Embryonic facial prominence (tissue), 1 donor: ENCODE measurements around the gene RPS10.
"Not testable (repeated sequence)": the region's sequence is repeated elsewhere in the genome, so short reads cannot be mapped to it uniquely, and the experiment has no call there.

ENCODE experiments used
- DNase-seq: peaks from one replicate; pipeline ENCODE4 v3.0.0-alpha.2; 2016; ENCODE audit errors: extremely low spot score

Gene RPS10

GRCh38 chr6:34447910-34448309, 22.0 kb upstream of the RPS10 start:
- DNase-seq = no peak

DNA sequence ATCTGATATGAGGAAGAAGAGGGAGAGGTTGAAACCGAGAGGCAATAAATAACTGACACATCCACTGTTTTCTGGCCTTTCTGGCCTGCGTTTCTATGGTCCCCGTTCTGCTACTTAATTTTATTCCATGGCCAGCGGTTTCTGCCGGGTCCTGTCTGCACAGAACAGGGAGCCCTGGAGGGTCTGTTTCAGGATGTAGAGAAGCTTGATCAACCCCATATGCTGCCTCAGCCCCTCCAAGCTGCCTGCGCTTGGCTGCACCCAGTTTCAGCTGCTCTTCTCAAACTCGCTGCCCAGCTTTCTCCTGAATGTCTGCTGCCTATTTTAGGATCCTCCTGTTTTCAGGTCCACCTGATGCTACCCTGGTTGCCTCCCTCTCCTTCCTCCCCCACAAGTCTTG, 21.5 kb upstream of the RPS10 start:
- DNase-seq = no peak

GRCh38 chr6:34445313-34445860, 19.5 kb upstream of the RPS10 start:
- no peak for DNase-seq

DNA sequence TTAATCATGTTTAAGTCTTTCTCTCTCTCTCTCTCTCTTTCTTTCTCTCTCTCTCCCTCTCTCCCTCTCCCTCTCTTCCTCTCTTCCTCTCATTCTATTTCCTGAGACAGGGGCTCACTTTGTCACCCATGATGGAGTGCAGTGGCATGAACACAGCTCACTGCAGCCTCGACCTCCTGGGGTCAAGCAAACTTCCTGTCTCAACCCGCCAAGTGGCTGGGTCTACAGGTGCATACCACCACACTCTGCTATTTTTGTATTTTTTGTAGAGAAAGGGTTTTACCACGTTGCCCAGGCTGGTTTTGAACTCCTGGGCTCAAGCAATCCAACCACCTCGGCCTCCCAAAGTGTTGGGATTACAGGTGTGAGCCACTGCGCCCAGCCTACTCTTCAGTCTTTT, 15.7 kb upstream of the RPS10 start:
- no peak for DNase-seq

- no peak for DNase-seq
Observed at GRCh38 chr6:34439442-34439841, 13.6 kb upstream of the RPS10 start.

DNA sequence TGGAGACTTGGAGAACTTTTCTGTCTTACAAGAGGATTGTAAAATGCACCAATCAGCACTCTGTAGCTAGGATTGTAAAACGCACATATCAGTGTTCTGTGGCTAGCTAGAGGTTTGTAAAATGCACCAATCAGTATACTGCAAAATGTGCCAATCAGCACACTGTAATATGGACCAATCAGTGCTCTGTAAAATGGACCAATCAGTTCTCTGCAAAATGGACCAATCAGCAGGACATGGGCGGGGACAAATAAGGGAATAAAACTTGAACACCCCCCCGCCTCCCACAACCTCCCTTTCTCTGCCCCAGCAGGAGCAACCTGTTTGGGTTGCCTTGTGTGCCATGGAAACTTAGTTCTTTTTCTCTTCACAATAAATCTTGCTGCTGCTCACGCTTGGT, 12.8 kb upstream of the RPS10 start:
- DNase-seq = no peak

GRCh38 chr6:34437644-34437970, 11.7 kb upstream of the RPS10 start:
- no peak for DNase-seq

DNA sequence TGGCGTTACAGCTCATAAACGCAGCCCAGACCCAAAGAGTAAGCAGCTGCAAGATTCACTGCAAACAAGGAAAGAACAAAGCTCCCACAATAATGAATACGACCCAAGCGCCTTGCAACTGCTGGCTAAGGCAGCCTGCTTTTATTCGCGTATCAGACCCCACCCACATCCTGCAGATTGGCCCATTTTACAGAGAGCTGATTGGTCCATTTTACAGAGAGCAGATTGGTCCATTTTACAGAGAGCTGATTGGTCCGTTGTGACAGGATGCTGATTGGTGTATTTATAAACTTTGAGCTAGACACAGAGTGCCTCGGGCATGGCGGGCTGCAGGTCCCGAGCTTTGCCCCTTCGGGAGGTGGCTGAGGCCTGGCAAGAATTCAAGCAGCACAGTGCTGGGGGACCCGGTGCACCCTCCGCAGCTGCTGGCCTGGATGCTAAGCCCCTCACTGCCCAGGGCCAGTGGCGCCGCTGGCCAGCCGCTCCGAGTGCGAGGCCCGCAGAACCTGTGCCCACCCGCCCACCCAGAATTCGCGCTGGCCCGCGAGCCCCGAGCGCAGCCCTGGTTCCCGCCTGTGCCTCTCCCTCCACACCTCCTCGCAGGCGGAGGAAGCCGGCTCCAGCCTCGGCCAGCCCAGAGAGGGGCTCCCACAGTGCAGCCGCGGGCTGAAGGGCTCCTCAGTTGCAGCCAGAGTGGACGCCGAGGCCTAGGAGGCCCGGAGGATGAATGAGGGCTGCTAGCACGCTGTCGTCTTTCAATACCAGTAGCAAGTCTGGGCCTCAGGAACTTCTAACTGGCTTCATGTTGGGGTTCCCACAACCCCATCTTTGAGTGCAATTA, 11.2 kb upstream of the RPS10 start:
- DNase-seq = no peak

GRCh38 chr6:34435916-34436315, 10.0 kb upstream of the RPS10 start:
- no peak for DNase-seq

- DNase-seq = no peak
Observed at GRCh38 chr6:34425132-34425497, 754 bp downstream of the RPS10 start.

DNA sequence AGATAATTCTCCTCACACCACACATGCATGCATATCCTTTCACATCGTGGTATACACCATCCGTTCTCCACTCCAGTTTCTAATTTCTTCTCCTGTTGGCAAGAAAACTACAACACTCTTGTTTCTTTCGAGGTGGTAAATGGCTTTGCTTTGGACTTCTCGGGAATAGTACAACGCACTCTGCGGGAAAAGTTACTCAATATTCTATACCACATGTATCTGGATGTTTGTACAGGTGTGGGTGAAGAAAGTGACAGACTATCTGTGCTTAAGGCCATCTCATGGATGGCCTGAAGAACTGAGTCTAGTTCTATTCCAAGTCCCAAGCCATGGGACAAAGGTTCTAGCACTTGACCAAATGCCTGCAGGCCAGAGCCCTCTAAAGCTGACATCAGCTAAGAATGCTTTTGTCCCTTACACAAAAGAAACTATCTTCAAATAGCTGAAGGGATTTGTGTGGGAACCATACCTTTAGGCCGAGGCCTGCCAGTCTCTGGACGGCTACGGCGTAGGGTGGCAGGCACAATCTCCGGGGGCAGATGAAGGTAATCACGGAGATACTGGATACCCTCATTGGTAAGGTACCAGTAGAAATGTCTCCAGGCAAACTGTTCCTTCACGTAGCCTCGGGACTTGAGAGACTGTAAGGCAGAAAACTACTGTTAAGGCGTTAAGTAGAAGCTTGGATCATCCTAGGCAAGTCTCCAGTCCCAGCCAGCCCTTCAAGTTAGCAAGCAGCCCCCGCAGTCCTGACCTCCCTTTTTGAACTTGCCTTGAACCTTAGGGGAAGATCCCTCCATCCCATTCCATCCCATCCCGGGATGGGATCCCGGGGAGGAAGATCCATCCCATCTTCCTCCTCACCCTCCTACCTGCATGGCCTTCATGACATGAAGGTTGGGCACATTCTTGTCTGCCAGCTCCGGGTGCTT, 1.4 kb downstream of the RPS10 start:
- no peak for DNase-seq

DNA sequence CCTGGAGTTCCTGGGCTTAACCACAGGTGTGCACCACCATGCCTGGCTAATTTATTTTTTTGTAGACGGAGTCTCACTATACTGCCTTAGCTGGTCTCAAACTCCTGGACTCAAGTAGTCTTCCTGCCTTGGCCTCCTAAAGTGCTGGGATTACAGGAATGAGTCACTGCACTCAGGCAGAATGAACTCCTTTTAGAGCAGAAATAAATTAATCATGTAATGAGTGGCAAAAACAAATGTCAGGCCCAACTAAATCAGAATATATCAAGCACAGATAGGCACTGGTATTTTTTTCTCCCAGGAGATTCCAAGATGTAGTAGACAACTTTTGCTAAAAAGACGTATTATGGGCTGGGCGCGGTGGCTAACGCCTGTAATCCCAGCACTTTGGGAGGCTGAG, 2.6 kb downstream of the RPS10 start:
- DNase-seq = no peak

DNA sequence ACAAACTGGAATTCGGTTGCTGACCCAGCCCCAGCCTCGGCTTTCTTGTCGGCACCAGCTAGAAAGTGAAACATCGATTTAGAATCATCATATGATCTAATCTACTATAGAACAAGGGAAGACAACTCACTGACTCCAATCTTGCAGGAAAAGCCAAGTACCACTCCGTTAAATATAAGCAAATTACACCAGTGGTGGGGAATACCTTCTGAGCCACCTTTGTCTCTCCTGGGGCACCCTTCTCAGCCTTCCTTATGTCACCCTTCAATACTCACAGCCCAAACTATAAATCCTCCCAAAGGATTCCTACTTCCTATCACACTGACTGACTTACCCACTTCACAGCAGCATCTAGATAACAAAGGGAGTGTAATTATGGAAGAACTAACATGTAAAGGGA, 7.5 kb downstream of the RPS10 start:
- no peak for DNase-seq

DNA sequence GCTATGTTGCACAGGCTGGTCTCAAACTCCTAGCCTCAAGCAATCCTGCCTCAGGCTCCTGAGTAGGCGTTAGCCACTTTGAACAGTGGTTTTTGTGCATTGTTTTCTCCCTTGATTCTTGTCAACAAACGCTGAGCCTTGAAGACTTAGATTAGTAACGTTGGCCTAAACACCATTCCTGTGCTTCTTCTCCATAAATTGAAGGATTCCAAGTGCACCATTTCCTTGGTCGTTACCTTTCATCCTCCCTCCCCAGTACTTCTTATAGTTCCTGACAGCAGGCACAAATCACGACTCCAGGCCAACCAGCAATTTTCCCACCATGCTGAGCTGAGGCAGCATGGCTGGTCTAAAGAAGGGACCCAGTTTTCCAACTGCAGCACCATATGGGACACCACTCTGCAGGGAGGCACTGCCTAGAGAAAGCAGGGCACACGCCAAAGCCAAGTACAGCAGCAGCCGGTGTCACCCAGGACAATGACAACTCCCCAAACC, 8.9 kb downstream of the RPS10 start:
- no peak for DNase-seq

DNA sequence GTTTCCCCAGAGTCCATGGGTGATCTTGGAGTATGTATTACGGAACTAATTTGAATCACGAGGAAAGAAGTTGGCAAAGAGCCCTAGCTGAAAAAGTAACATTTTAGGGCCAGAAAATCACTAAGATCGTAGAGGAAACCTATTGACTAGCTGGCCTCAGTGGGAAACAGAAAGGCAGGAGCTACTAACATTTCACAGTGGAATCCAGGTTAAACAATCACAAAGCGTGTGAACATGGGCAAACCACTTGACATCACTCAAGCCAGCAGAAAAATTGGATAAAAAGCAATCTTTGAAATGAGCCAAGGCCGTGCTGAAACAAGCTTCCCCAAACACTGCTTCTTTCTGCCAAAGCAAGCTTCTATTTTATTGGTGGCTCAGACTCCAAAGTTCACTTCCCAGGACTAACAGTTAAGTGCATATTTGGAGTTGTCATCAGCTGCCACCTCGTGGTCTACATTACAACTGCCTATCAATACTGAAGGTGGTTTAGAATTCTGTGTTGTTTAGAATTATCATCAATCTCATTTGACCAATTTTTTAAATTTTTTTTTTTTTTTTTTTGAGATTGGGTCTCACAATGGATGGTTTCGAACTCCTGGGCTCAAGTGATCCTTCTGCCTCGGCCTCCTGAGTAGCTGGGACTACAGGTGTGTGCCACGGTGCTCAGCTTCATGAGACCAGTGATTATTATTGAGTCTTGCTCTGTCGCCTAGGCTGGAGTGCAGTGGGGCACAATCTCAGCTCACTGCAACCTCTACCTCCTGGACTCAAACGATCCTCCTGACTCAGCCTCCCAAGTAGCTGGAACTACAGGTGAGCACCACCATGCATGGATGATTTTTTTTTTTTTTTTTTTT, 10.6 kb downstream of the RPS10 start:
- no peak for DNase-seq

- no peak for DNase-seq
Observed at GRCh38 chr6:34412643-34413214, 13.1 kb downstream of the RPS10 start.

GRCh38 chr6:34412016-34412415, 13.9 kb downstream of the RPS10 start:
- DNase-seq = no peak

- DNase-seq = not testable (repeated sequence)
Observed at GRCh38 chr6:34407915-34408314, 18.0 kb downstream of the RPS10 start.

GRCh38 chr6:34396518-34396917, 29.4 kb downstream of the RPS10 start:
- no peak for DNase-seq

DNA sequence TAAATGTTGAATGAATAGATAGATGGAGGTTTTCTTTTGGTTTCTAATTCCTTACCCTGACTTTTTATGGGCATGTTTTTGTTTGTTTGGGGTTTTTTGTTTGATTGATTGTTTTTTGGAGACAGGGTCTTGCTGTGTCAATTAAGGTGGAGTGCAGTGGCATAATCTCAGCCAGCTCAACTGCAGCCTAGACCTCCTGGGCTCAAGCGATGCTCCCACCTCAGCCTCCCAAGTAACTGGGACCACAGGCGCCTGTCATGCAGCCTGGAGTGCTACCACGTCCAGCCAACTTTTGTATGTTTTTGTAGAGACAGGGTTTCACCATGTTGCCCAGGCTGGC, 31.9 kb downstream of the RPS10 start:
- no peak for DNase-seq

GRCh38 chr6:34393191-34393965, 32.5 kb downstream of the RPS10 start:
- no peak for DNase-seq
